NCI-H2196 treated with DMSO at 0.1 percent for 48 hours (cell line): ENCODE results near the gene WDR18.
"Not testable (repeated sequence)": the region's sequence is repeated elsewhere in the genome, so short reads cannot be mapped to it uniquely, and the experiment has no call there.

Experiments used
- DNase-seq: peaks from one replicate; lab custom pipeline; 2025; ENCODE audit not compliant: unreplicated experiment; lab: John Stamatoyannopoulos, UW

The WDR18 gene

DNA sequence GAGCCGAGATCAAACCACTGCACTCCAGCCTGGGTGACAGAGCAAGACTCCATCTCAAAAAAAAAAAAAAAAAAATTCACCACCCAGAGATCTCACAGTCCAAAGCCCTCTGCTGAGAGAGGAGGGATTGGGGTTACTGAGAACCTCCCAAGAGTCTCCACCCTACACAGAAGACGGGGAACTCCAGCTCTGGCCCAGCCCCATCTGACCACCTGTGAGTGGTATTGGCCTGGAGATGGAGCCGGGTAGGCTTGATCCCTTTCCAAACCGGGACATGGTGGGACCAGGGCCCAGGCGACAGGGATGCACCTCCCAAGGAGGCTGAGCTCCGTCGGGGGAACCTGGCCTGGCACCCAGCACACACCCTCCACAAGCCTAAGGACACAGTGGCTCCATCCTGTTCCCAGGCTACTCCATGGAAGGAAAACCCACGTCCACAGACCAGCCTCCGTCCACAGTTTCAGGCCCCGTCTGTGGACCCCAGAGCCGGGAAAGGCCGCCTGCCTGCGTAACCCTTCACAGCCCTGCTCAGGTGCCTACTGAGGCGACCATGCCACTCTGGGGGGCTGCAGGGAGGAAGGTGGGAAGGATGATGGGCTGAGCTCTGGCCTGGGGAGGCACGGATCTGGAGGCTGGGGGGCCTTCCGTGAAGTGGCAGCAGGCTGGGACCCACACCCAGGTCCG lies 34.9 kb downstream of the WDR18 start:
- DNase-seq: no peak

DNA sequence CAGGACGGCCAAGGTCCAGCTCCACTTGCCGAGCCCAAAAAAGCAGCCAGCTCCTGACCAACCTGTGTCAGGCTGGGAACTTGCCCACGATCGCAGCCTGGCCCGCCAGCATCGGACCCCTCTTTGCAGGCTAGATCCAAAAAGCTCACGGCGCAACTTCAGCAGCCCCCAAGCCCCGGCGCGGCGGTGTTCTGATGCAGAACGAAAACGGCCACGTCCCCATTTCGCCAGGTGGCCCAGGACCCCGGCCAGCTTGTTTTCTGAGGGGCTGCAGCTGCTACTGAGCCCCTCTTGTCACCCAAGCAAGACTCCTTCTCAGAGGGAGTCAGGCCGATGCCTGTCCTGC lies 35.4 kb downstream of the WDR18 start:
- DNase-seq: no peak

DNA sequence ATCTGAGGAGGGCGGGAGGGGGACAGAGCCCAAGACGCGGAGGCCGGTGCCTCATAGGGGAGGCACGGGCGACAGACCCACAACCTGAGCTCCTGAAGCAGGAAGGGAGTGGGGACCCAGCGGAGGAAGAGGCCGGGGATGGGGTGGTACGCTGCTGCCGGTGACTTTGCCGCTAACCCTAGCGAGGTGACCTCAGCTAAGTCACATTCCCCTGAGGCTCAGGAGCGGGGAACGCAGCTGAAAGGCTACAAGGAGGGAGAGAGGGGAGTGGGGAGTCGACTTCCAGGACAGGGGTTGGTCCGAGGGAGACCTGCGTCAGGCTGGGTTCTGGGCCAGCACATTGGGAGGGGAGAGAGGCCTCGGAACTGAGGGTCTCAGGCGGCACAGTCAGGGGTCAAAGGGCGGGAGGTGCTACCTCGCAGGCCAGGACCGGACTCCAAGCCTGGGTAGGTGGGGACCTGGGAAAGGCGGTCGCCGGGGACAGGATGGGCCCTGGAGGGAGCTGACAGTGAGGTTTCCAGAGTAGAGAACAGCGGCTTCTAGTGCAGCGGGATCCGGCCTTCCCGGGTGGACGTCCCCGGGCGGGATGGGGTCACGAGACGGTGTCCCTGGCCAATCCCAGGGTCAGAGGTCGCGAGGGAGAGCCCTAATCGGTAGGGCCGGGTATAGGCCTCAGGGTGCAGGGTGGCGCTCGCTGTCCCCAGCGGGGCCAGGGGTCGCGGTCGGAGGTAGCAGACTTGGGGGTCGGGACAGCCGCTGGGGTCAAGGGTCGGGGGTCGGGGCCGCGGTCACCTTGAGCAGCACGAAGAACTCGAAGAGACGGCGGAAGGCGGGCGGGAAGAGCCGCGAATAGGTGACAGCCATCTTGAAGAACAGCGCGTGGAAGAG lies 36.1 kb downstream of the WDR18 start:
- DNase-seq: no peak

DNA sequence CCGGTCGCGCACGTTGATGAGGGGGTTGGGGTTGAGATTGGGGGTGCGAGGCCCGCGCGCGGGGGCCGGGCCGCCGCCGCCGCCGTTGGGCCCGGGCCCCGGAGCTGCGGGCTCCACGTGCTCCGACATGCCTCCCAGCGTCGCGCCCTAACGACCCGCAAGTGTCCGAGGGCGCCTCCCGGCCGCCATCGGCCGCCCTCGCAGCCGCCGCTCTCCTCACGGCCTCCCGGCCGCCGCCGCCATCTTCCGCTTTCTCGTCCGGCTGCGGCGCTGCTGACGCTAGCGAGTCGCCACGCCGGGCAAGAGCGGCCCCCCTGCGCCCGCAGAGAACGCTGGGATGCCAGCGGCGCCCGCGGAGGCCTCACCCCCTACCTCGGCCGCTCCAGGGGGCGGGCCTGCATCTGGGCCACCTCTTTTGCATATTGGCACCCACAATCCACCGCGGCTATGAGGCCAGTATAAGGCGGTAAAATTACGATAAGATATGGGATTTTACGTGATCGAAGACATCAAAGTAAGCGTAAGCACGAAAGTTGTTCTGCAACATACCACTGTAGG lies 36.8 kb downstream of the WDR18 start, which contains the start of gene TMEM259:
TSS of gene TMEM259 (minus strand) at position 256 of the 558 bp plus-strand sequence. CDS start at position 129, 127 bp downstream.
- peak; percentile 89 for DNase-seq

DNA sequence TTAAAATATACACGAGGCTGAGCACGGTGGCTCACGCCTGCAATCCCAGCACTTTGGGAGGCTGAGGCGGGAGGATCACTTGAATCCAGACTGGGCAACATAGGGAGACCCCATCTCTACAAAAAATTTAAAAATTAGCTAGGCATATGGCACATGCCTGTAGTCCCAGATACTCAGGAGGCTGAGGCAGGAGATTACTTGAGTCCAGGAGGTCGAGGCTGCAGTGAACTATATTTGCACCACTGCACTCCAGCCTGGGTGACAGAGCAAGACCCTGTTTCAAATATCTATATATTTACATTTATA lies 39.7 kb downstream of the WDR18 start:
- not testable (repeated sequence) for DNase-seq

DNA sequence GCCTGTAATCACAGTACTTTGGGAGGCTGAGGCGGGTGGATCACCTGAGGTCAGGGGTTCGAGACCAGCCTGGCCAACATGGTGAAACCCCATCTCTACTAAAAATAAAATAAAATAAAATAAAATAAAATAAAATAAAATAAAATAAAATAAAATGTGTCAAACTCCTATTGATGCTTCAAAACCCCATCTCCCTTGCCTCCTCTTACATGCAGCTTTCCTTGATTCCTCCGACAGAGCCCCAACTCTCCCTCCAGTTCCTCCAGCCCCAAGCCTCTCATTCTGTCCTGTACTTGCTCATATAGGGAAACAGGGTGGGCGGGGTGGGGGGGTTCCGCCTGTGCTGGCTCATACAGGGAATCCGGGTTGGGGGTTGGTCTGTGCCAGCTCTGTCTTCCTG lies 40.9 kb downstream of the WDR18 start:
- DNase-seq: not testable (repeated sequence)

DNA sequence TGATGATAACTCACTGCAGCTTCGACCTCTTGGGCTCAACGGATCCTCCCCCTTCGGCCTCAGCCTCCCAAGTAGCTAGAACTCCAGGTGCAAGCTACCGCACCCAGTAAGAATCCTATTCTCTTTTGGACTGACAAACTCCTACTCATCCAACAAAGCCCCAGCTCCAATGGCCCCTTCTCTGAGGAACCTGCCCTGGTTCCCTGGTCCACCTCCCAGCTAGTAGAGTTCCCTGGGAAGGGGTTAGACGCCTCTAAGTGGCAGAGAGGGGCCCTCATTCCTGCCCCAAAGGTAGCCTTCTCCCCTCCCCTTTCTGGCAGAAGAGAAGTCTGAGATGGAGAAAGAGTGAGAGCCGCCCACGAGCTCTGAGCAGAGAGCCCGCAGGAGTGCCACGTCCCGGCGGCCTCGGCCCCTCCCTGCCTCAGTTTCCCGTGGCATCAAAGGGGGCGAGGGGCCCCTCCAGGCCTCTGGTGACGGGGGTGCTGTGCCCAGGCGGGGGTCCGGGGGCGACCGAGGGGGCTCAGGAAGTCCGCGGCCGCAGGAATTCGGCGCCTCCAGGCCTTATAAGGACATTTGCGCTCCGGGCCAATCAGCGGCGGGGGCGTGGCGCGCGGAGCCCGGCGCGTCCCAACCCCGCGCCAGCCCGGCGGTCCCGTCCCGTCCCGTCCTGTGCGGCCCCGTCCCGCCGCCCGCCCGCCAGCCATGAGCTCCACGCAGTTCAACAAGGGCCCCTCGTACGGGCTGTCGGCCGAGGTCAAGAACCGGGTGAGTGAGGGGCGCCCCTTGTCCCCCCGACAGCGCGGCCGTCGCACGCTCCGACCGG lies 42.0 kb downstream of the WDR18 start, which contains the start of gene CNN2:
TSS of gene CNN2 (plus strand) at position 649 of the 823 bp plus-strand sequence. CDS start at position 703, 54 bp downstream.
- peak; percentile 23 for DNase-seq

DNA sequence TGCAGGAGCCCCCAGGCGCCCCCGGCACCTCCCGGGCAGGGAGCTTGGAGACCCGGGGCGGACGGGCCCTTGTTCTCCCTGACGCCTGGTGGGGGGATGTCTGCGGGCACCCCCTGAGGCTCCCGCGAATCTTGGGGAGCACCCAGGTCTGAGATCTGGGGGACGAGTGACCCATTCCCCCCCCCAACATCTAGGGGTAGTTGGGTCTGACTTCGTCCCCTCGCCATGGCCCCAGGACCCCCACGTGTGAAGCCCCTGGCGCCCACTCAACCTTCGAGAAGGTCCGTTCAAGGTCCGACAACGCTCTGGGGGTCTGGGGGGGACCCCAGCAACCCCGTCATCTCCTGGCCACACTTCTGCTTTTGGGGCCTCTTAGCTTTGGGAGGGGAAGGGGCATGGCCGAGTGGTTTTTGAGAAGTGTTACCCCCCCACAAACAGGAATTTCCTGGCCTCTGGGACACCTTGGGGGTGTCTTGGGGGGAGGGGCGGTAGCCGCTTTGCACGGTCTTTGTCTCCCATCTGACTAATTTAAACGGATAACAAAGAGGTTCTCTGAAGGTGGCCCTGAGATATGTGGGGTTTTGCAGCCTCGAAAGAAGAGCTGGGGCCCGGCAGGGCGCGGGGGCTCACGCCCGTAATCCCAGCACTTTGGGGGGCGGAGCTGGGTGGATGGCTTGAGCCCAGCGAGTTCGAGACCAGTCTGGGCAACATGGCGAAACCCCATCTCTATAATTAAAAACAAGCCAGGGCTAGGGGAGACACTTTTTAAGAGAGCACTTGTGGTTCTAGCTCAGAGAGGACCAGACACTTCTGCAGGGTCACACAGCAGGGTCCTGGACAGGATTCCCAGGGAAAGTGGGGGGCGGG lies 42.9 kb downstream of the WDR18 start:
- no peak for DNase-seq

DNA sequence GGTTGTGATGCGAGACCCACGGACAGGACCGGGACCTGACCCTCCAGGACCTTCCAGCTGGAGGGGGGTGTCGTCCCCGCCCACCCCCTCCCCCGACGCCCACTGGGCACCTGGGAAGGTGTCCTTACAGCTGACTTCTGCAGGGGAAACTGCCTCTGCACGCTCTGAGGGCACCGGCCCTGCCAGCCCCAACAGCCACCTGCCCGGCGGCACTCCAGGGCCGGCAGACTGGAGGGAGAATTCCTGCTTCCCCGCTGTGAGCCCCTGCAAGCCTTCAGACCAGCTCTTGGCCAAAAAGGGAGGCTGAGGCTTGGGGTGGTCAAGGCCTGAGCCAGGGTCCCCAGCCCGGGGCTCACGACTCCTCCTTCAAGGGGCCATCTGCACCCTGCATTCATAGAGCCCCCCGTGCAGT lies 43.5 kb downstream of the WDR18 start:
- no peak for DNase-seq

DNA sequence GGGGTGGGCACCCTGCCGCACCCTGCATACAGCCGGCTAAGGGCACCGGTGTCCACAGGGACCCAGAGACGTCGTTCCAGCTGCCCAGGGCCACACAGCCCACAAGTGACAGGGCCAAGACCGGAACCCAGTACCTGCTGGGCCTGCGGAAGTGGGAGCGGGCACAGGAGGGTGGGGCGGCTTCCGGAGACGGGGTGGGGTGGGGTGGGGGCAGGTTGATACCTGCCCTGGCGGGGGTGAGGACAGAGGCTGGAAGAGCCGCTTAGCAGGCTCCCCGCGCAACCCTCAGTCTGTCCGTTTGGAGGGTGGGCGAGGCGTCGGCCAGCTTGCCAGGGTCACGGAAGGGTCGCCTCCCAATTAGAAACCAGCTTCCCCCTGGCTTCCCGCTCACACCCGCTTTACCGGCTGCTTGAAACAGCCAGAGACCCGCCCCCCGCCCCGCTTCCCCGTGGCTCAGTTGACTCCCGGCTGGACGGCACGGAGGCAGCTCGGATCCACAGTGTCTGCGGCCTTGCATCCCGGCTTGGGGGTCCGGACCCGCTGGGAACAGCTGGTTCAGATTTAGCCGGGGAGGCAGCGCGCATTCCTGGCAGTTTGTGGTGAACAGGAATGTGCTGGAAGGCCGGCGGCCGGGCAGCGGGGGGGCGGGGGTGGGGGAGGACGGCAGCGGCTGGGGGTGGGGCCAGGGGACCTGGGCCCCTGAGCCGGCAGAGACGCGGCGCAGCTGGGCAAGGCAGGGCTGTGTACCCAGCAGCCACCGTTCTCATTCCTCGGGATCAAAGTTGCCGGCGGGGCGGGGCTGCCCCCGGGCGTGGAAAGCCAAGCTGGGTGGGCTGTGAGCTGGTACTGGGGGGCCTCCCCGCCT lies 44.1 kb downstream of the WDR18 start:
- DNase-seq: no peak

DNA sequence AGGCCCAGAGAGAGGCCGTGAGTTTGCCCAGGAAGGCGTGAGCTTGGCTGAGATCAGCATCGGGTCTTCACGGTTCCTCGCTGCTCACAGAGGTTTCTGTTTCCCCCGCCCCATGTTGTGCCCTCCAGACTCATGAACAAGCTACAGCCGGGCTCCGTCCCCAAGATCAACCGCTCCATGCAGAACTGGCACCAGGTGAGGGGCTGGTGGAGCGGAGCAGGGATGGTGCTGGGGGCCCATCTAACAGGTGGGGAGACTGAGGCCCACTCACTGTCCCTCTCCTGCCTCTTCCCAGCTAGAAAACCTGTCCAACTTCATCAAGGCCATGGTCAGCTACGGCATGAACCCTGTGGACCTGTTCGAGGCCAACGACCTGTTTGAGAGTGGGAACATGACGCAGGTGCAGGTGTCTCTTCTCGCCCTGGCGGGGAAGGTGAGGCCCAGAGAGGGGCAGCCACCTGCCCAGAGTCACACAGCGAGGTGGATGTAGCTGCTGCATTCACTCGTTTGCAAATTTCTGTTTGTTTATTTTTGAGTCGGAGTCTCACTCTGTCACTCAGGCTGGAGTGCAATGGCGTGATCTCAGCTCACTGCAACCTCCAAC lies 48.2 kb downstream of the WDR18 start:
- no peak for DNase-seq

DNA sequence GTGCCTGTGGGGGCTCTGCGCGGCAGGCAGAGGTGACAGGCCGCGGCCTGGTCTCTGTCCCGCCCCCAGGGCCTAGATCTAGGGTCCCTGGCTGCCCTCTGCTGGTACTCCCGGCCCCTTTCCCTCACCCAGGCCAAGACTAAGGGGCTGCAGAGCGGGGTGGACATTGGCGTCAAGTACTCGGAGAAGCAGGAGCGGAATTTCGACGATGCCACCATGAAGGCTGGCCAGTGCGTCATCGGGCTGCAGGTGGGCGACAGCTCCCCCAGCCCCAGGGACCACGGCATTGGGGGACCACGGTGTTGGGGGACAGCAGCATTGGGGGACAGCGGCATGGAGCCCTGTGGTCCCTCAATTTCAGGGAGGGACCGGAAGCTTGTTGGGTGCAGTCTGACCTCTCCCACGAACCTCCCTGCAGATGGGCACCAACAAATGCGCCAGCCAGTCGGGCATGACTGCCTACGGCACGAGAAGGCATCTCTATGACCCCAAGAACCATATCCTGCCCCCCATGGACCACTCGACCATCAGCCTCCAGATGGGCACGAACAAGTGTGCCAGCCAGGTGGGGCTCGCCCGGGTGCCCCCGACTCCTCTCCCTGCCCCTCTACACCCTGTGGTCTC lies 52.0 kb downstream of the WDR18 start:
- no peak for DNase-seq

DNA sequence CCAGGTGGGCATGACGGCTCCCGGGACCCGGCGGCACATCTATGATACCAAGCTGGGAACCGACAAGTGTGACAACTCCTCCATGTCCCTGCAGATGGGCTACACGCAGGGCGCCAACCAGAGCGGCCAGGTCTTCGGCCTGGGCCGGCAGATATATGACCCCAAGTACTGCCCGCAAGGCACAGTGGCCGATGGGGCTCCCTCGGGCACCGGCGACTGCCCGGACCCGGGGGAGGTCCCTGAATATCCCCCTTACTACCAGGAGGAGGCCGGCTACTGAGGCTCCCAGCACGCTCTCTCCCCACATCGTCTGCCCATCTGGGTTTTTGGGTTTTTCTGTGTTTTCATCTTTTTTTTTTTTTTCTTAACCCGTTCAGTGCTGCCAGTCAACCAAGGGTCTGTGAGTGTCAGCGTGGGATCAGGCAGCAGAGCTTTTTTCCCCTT lies 53.5 kb downstream of the WDR18 start:
- no peak for DNase-seq

DNA sequence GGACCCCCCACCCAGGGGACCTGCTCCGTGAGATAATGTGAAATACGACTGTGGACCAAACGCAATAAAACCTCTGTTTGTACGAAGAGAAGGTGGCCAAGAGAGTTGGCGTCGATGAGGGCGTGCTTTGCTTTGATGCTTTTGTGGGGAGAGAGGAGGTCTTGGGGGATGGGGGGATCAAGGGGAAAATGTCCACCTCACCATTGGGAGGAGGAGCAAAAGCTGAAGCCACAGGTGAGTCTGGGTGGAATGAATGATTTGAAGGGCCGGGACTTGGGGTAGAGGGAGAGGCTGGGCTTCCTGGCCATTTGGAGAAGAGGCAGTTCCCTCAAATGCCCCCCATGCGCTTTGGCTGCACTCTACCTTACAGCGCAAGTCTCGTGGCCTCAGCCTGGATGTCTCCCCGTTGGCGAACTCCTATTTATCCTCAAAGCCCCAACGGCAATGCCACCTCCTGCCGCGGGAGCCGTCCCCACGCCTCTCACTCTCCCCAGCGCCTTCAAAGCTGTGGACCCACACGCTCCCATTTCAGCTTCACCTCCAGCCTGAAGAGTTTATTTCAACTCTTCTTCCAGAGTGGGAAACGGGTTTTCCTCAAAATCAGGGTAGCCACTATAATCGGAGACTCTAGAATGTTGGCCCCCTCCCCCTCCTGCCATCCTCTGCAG lies 55.0 kb downstream of the WDR18 start:
- DNase-seq: no peak

DNA sequence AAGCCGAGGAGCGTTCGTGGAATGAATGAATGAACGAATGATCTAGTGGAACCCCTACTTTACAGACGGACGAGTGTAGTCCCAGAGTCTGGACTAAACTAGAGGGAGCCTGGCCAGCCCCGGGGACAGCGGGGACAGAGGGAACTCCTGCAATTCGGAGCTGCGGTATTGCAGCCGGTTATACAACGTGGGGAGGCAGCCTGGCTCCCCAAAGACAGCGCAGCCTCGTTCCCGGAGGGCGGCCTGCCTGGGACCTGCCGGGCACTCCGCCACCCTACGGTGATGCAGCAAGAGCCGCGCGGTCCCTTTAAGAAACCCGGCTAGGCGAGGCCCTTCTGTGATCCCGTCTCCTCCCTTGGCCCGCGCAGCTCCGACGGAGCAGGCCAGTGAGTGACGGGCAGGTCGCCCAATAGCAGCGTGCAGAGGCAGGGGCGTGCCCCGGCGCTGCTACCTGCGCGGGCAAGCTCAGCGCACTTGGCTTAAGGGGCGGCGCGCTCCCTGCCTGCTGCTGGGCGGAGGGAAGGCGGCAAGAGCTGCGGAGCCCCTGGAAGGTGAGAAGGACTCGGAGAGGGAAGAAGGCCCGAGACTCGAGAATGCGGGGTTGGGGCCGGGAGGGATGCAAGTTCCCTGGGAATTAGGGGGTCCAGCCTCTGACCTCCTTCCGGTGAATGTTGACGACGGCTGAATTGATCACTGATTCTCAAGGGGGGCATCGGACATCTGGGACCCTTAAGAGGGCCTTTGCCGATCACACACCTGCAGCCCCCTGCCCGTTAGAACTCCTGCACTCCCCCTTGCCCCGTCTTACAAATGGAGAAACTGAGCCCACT lies 55.7 kb downstream of the WDR18 start, which contains the start of gene ABCA7:
TSS of gene ABCA7 (plus strand) at position 462 of the 830 bp plus-strand sequence. CDS start 1,255 bp downstream, outside the sequence.
- DNase-seq: peak; percentile 95

DNA sequence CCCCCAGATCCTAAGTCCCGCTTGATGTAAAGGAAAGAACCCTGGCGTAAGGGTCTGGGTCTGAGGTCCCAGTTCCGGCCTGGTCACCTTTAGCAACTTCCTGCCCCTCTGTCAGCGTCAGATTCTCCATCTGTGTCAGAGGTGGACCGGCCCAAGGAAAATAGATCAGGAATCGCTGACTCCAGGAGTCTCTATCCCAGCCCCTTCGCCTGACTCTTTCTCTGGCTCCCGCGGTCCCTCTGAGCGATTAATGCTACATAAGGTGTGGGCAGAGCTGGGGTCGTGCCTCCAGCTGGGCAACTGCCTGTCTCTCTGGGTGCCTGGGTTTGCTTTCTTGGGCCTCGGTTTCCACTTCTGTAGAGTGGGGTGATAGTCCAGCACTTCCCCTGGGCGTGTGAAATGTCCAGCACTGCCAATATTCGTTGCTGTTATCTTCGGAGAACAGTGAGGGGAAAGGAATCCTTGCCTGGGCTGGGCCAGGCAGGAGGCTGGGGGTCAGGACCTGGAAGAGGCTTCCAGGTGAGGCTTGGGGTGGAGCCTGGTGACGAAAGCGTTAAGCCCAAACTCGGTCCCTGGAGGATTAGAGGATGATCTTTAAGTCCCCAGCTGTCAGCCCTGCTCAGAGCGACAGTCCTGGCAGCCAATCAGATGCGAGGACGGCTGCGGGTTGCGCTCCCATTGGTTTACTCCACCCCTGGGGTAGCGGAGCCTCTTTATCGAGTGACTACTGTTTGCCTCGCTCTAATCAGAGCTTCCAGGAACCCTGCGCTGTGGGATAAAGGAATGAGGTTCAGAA lies 56.5 kb downstream of the WDR18 start:
- peak; percentile 81 for DNase-seq
